GM19193 (cell line): Measurements from ENCODE around the gene EP400.

Experiments
- POLR2A ChIP-seq: IDR thresholded peaks from 4 replicates; pipeline ENCODE4 v1.6.1; 2011; ENCODE audit not compliant: insufficient read depth, insufficient read length; ENCODE audit errors: extremely low read depth

Gene EP400

GRCh38 chr12:131919366-131920156, 30.2 kb upstream of the EP400 start:
- no peak for TF ChIP-seq POLR2A

GRCh38 chr12:131920157-131920508, 29.6 kb upstream of the EP400 start:
- no peak for TF ChIP-seq POLR2A

GRCh38 chr12:131920902-131921840, 28.6 kb upstream of the EP400 start:
- TF ChIP-seq POLR2A, result no peak

- no peak for TF ChIP-seq POLR2A
Measured at GRCh38 chr12:131921866-131922769, 27.6 kb upstream of the EP400 start.

- TF ChIP-seq POLR2A, result no peak
Measured at GRCh38 chr12:131922772-131923171, 27.0 kb upstream of the EP400 start.

GRCh38 chr12:131923260-131923659, 26.5 kb upstream of the EP400 start:
- TF ChIP-seq POLR2A, result peak; percentile 35

GRCh38 chr12:131927110-131928079, 22.3 kb upstream of the EP400 start:
- TF ChIP-seq POLR2A, result no peak

- no peak for TF ChIP-seq POLR2A
Measured at GRCh38 chr12:131928080-131928710, 21.5 kb upstream of the EP400 start.

GRCh38 chr12:131928711-131929580, 20.8 kb upstream of the EP400 start, which contains the start of gene PUS1:
PUS1 (plus strand) TSS chr12:131929276; CDS start chr12:131929723, 447 bp downstream.
- peak; percentile 94 for TF ChIP-seq POLR2A

- TF ChIP-seq POLR2A, result no peak
Measured at GRCh38 chr12:131929581-131930456, 19.9 kb upstream of the EP400 start.

GRCh38 chr12:131930510-131930909, 19.2 kb upstream of the EP400 start:
- no peak for TF ChIP-seq POLR2A

GRCh38 chr12:131933387-131933786, 16.4 kb upstream of the EP400 start:
- no peak for TF ChIP-seq POLR2A

GRCh38 chr12:131934535-131934934, 15.2 kb upstream of the EP400 start:
- TF ChIP-seq POLR2A, result no peak
